ENCODE results near the gene SDCBP2. TPM values are rescaled to one million over a fixed set of nuclear protein-coding genes. Genes with fewer than 3 reads are reported as not detected.

Gene SDCBP2
- total RNA-seq, 2 experiments from 2014 or later, result 1.2 to 1.3 TPM

DNA sequence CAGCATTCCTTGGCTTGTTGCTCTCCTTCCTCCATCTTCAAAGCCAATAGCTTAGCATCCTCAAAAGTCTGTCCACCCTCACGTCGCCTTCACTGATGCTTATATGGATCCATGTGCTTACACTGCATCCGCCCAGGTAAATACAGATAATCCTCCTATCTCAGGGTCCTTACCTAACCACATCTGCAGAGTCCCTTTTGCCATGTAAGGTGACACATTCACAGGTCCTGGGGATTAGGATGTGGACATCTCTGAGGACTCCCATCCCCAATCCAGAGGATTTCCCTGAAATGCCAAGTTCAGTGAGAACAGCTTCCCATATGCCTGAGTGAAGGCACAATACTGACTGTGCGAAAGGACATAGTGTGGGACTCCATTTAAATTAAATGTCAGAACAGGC lies 38.5 kb upstream of the SDCBP2 start:
- Mint-ChIP-seq H3K27ac (peak overlapping the region; percentile 50), H3K4me1 (ENCODE audit: low read depth) (peaks cover 49% of the 10 kb centered on the region), H3K27me3 (no peaks in the 10 kb centered on the region), H3K9me3 (no peaks in the 10 kb centered on the region), H3K4me3 (no peak overlapping the region), H3K36me3 (ENCODE audit: low read depth) (peaks cover 91% of the 10 kb centered on the region)
- ATAC-seq (ENCODE audit: poor library complexity) (no peak), DNase-seq (no peak)
- CTCF ChIA-PET, result interaction anchor here (1.7 kb wide), 1 partner anchor 30 kb away, joined by 4 read pairs; no protein-coding TSS in a partner anchor
- Histone ChIP-seq H3K4me1 (ENCODE audit: insufficient read depth, low read length) (peaks cover 27% of the 10 kb centered on the region), H3K4me3 (ENCODE audit: low read length) (no peak overlapping the region), H3K36me3 (ENCODE audit: insufficient read depth, low read length) (peaks cover 44% of the 10 kb centered on the region), H3K27me3 (ENCODE audit: control insufficient read depth in 1 of 2, insufficient read depth in 2 of 2, low read length in 2 of 2) (no peaks in the 10 kb centered on the region), H3K27ac (ENCODE audit: low read depth in 1 of 2, low read length in 2 of 2) (no peak overlapping the region), H3K9me3 (ENCODE audit: control insufficient read depth in 1 of 2, insufficient read depth in 1 of 2, low read length in 2 of 2) (no peaks in the 10 kb centered on the region)
- TF ChIP-seq, protein P1, sequence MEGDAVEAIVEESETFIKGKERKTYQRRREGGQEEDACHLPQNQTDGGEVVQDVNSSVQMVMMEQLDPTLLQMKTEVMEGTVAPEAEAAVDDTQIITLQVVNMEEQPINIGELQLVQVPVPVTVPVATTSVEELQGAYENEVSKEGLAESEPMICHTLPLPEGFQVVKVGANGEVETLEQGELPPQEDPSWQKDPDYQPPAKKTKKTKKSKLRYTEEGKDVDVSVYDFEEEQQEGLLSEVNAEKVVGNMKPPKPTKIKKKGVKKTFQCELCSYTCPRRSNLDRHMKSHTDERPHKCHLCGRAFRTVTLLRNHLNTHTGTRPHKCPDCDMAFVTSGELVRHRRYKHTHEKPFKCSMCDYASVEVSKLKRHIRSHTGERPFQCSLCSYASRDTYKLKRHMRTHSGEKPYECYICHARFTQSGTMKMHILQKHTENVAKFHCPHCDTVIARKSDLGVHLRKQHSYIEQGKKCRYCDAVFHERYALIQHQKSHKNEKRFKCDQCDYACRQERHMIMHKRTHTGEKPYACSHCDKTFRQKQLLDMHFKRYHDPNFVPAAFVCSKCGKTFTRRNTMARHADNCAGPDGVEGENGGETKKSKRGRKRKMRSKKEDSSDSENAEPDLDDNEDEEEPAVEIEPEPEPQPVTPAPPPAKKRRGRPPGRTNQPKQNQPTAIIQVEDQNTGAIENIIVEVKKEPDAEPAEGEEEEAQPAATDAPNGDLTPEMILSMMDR (IDR thresholded peaks at IDR 0.05), result no peak
- POLR2A ChIA-PET, result no interaction called here
- intact Hi-C loops (cut with DNase I, micrococcal nuclease), result no loop called here

DNA sequence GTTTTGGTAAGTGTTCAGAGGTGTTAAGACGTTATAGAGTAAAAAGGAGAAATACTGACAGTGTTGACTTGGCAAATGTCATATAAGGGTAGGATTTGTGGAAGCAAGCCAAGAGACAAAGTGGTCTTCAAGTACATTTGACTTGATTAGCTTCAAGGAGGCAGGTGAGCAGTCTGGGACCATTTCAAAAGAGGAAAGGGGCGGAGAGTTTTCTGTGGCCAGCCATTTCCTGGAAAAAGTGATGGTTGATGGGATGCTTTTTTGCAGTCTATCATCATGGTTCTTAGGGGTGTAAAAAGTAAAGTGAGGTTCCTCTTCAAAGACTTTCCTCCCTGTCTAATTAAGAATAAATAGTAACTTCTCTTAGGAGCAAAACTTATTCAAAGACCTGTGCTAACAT lies 35.2 kb upstream of the SDCBP2 start:
- TF ChIP-seq, protein P1 (IDR thresholded peaks at IDR 0.05), result no peak
- peak overlapping the region; percentile 42 for H3K27ac Mint-ChIP-seq
- H3K27me3 Mint-ChIP-seq, result no peaks in the 10 kb centered on the region
- Histone ChIP-seq H3K4me1 (ENCODE audit: insufficient read depth, low read length) (peaks cover 28% of the 10 kb centered on the region), H3K27me3 (ENCODE audit: control insufficient read depth in 1 of 2, insufficient read depth in 2 of 2, low read length in 2 of 2) (no peaks in the 10 kb centered on the region), H3K4me3 (ENCODE audit: low read length) (no peak overlapping the region), H3K9me3 (ENCODE audit: control insufficient read depth in 1 of 2, insufficient read depth in 1 of 2, low read length in 2 of 2) (no peaks in the 10 kb centered on the region), H3K27ac (ENCODE audit: low read depth in 1 of 2, low read length in 2 of 2) (peak overlapping the region; percentile 0 to 14), H3K36me3 (ENCODE audit: insufficient read depth, low read length) (peaks cover 38% of the 10 kb centered on the region)
- intact Hi-C loops (cut with DNase I, micrococcal nuclease), result no loop called here
- ChIA-PET POLR2A (no interaction called here), CTCF (no interaction called here)
- no peaks in the 10 kb centered on the region for H3K9me3 Mint-ChIP-seq
- H3K4me1 Mint-ChIP-seq (ENCODE audit: low read depth), result peaks cover 63% of the 10 kb centered on the region
- H3K4me3 Mint-ChIP-seq, result no peak overlapping the region
- H3K36me3 Mint-ChIP-seq (ENCODE audit: low read depth), result peaks cover 91% of the 10 kb centered on the region
- ATAC-seq (ENCODE audit: poor library complexity), result peak; percentile 39
- peak in 3 of 14 experiments; percentile 24 to 42 (median 32) for DNase-seq

DNA sequence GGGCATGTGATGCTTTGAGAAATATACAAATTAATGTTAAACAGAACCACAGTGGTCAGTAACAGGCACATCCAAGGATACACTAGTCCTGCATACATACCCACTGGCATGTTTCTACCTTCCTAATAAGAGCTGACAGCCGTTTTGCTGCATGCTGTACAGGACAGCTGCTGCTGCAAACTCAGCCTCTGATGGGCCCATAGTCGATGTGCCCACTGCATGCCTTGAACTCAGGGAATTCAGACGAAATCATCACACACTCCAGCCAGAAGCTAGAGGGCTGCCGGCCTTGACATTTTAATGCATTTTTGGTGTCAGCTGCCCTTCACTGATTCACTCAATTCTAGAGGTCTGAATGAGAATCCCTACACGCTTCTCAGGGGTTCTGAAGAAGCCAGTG lies 34.6 kb upstream of the SDCBP2 start:
- H3K27me3 ChIP-seq (ENCODE audit: control insufficient read depth in 1 of 2, insufficient read depth in 2 of 2, low read length in 2 of 2), result no peaks in the 10 kb centered on the region
- ATAC-seq (ENCODE audit: poor library complexity), result no peak
- H3K9me3 ChIP-seq (ENCODE audit: control insufficient read depth in 1 of 2, insufficient read depth in 1 of 2, low read length in 2 of 2), result no peaks in the 10 kb centered on the region
- Mint-ChIP-seq H3K9me3 (no peaks in the 10 kb centered on the region), H3K4me3 (no peak overlapping the region), H3K27me3 (no peaks in the 10 kb centered on the region), H3K4me1 (ENCODE audit: low read depth) (peaks cover 66% of the 10 kb centered on the region), H3K36me3 (ENCODE audit: low read depth) (peaks cover 91% of the 10 kb centered on the region), H3K27ac (peak overlapping the region; percentile 42)
- DNase-seq, result no peak
- TF ChIP-seq, protein P1 (IDR thresholded peaks at IDR 0.05), result no peak
- H3K4me1 ChIP-seq (ENCODE audit: insufficient read depth, low read length), result peaks cover 30% of the 10 kb centered on the region
- CTCF ChIA-PET, result no interaction called here
- POLR2A ChIA-PET, result no interaction called here
- H3K4me3 ChIP-seq (ENCODE audit: low read length), result no peak overlapping the region
- peak overlapping the region; percentile 0 to 14 for H3K27ac ChIP-seq (ENCODE audit: low read depth in 1 of 2, low read length in 2 of 2)
- peaks cover 34% of the 10 kb centered on the region for H3K36me3 ChIP-seq (ENCODE audit: insufficient read depth, low read length)
- intact Hi-C loops (cut with DNase I, micrococcal nuclease), result no loop called here
